ENCODE results near the gene DCDC1. TPM values are rescaled to one million over a fixed set of nuclear protein-coding genes. Genes with fewer than 3 reads are reported as not detected.

DCDC1 gene
- total and polyA plus RNA-seq, 4 experiments from 2014 or later: 0.14 to 0.29 (median 0.17) TPM; not detected in 1

DNA sequence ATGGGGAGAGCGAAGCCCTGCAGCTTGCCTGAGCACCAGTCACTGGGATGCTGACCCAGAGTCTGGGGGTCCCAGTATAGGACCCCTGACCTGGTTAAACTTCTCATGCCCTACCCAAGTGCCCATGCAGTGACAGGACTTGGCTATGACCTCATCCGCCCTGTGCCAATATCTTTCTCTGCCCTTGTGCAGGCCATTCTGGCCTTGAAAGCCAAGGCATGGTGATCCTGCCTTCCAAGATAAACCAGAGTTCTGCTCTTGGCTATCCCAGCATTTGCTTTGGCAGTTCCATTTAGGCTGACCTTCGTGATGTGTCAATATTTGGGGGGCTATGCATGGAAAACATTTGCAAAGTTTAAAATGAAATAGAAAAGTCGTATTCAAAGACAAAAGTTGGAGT, 542.6 kb downstream of the DCDC1 start:
- no peak overlapping the region for H3K27ac ChIP-seq (ENCODE audit: low read depth, low read length)
- no peak for DNase-seq
- Mint-ChIP-seq H3K9me3 (peaks cover 0 to 7% (median 3%) of the 10 kb centered on the region in 8 donors), H3K27ac (no peak overlapping the region), H3K27me3 (no peaks in the 10 kb centered on the region), H3K4me3 (no peak overlapping the region), H3K4me1 (no peaks in the 10 kb centered on the region), H3K36me3 (no peaks in the 10 kb centered on the region)
- H3K9me3 ChIP-seq (ENCODE audit: control insufficient read depth in 1 of 2, low read length in 2 of 2): no peaks in the 10 kb centered on the region
- no peak overlapping the region for H3K4me3 ChIP-seq (ENCODE audit: low read length in 2 of 2)
- POLR2A ChIA-PET (ENCODE audit: partially characterized antibody): no interaction called here
- H3K4me1 ChIP-seq (ENCODE audit: insufficient read depth, low read length): no peaks in the 10 kb centered on the region
- no peaks in the 10 kb centered on the region for H3K36me3 ChIP-seq (ENCODE audit: insufficient read depth, low read length)
- CTCF ChIA-PET (ENCODE audit: partially characterized antibody): no interaction called here
- no peaks in the 10 kb centered on the region for H3K27me3 ChIP-seq (ENCODE audit: insufficient read depth, low read length)
- intact Hi-C loops (cut with micrococcal nuclease): no loop called here

DNA sequence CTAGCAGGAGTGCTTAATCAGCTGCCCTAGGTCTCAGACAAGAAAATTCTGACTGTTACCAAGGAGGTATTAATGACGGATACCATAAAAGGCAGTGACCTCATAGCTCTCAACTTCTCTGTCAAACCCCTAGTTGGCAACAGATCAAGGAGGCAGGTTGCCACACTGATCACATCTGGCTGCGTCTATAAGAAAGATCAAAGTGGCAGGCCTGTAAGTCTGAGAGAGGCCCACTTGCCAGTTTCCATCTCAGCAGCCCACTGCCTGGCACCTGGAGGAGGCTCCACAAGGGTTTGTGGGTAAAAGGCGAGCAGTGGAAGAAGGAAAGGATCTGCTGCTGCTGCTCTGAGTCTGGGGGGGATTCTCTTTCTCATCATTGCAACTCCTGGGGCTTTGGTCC, 543.8 kb downstream of the DCDC1 start:
- Mint-ChIP-seq H3K27me3 (no peaks in the 10 kb centered on the region), H3K4me3 (no peak overlapping the region), H3K36me3 (no peaks in the 10 kb centered on the region), H3K27ac (no peak overlapping the region), H3K9me3 (peaks cover 0 to 7% (median under 1%) of the 10 kb centered on the region in 8 donors), H3K4me1 (no peaks in the 10 kb centered on the region)
- H3K4me1 ChIP-seq (ENCODE audit: insufficient read depth, low read length): no peaks in the 10 kb centered on the region
- intact Hi-C loops (cut with micrococcal nuclease): no loop called here
- no peaks in the 10 kb centered on the region for H3K36me3 ChIP-seq (ENCODE audit: insufficient read depth, low read length)
- ChIA-PET CTCF (ENCODE audit: partially characterized antibody) (no interaction called here), POLR2A (ENCODE audit: partially characterized antibody) (no interaction called here)
- H3K27ac ChIP-seq (ENCODE audit: low read depth, low read length): no peak overlapping the region
- no peaks in the 10 kb centered on the region for H3K27me3 ChIP-seq (ENCODE audit: insufficient read depth, low read length)
- DNase-seq: no peak
- no peak overlapping the region for H3K4me3 ChIP-seq (ENCODE audit: low read length in 2 of 2)
- no peaks in the 10 kb centered on the region for H3K9me3 ChIP-seq (ENCODE audit: control insufficient read depth in 1 of 2, low read length in 2 of 2)

DNA sequence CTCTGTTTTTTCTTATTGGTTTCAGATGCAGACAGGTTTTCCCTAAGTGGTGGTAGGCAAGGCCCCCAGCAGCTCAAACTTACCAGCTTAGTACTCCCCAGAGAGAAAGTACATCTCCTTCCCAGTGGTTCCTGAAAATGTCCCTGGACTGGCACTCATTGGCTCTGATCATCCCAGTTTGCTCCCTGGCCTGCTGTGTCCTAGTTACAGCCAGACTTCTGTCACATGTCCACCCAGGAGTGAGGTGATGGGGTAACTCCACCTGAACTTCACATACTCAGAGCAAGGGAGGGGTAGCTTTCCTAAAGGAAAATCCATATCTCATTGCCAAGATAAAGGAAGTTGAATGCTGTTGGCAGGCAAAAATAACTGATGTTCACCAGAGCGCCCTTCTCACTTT, 546.4 kb downstream of the DCDC1 start:
- Histone ChIP-seq H3K27ac (ENCODE audit: low read depth, low read length) (no peak overlapping the region), H3K4me3 (ENCODE audit: low read length in 2 of 2) (no peak overlapping the region), H3K4me1 (ENCODE audit: insufficient read depth, low read length) (no peaks in the 10 kb centered on the region), H3K27me3 (ENCODE audit: insufficient read depth, low read length) (no peaks in the 10 kb centered on the region), H3K36me3 (ENCODE audit: insufficient read depth, low read length) (no peaks in the 10 kb centered on the region), H3K9me3 (ENCODE audit: control insufficient read depth in 1 of 2, low read length in 2 of 2) (peaks cover 0 to 3% of the 10 kb centered on the region in 2 donors)
- ChIA-PET CTCF (ENCODE audit: partially characterized antibody) (no interaction called here), POLR2A (ENCODE audit: partially characterized antibody) (no interaction called here)
- Mint-ChIP-seq H3K36me3 (no peaks in the 10 kb centered on the region), H3K9me3 (peaks cover 0 to 5% (median under 1%) of the 10 kb centered on the region in 8 donors), H3K27ac (no peak overlapping the region), H3K4me3 (no peak overlapping the region), H3K4me1 (no peaks in the 10 kb centered on the region), H3K27me3 (no peaks in the 10 kb centered on the region)
- intact Hi-C loops (cut with micrococcal nuclease): no loop called here
- no peak for DNase-seq

DNA sequence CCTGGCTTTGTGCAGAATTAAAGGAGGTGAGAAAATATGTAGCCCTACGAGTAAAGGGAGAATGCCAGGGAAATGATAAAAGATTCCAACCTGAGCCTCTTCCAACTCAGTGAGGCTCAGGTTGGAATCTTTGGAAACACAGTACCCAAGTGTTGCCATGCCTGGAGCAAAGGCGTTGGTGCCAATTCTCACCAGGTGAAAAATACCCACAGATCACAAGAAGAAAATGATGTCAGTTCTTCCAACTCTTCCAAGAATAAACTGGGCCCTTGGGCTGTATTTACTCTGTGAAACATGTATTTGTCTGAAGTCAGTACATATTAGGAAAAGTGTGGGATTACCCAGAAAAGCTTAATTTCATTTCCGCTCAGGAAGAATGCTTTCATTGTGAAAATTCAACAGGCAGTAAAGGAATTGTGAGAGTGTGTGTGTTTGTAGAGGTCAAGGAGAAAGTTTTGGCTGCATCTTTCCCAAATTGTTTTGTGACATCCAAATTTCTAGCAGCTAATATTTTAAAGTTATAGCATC, 548.0 kb downstream of the DCDC1 start:
- DNase-seq: no peak
- Histone ChIP-seq H3K27me3 (ENCODE audit: insufficient read depth, low read length) (no peaks in the 10 kb centered on the region), H3K4me3 (ENCODE audit: low read length in 2 of 2) (no peak overlapping the region), H3K9me3 (ENCODE audit: control insufficient read depth in 1 of 2, low read length in 2 of 2) (peaks cover 0 to 3% of the 10 kb centered on the region in 2 donors), H3K27ac (ENCODE audit: low read depth, low read length) (no peak overlapping the region), H3K4me1 (ENCODE audit: insufficient read depth, low read length) (no peaks in the 10 kb centered on the region), H3K36me3 (ENCODE audit: insufficient read depth, low read length) (no peaks in the 10 kb centered on the region)
- CTCF ChIA-PET (ENCODE audit: partially characterized antibody): no interaction called here
- Mint-ChIP-seq H3K27ac (no peak overlapping the region), H3K4me3 (no peak overlapping the region), H3K4me1 (no peaks in the 10 kb centered on the region), H3K9me3 (peaks cover 0 to 6% (median under 1%) of the 10 kb centered on the region in 8 donors), H3K27me3 (no peaks in the 10 kb centered on the region), H3K36me3 (no peaks in the 10 kb centered on the region)
- POLR2A ChIA-PET (ENCODE audit: partially characterized antibody): no interaction called here
- intact Hi-C loops (cut with micrococcal nuclease): no loop called here

DNA sequence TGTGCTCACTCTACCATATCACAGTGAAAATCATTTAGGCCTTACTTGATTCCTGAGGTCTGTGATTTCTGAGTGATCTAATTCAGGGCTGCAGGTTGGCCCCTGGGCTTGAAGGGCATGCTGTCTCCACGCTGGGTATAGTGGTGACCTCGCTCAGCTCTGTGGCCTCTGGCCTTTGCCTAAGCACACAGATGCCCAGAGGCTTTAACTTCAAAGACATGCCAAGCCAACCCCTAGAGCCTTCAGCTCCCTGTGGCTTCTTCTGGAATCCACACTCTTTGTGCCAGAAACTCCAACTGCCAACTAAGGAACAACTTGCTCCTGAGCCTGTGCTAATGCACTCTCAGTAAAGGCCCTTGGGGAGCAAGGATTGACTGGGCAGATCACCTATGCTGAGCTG, 550.8 kb downstream of the DCDC1 start:
- DNase-seq: no peak
- POLR2A ChIA-PET (ENCODE audit: partially characterized antibody): no interaction called here
- Mint-ChIP-seq H3K9me3 (peaks cover 0 to 6% (median under 1%) of the 10 kb centered on the region in 8 donors), H3K4me1 (no peaks in the 10 kb centered on the region), H3K27me3 (no peaks in the 10 kb centered on the region), H3K36me3 (no peaks in the 10 kb centered on the region), H3K27ac (no peak overlapping the region), H3K4me3 (no peak overlapping the region)
- no peaks in the 10 kb centered on the region for H3K4me1 ChIP-seq (ENCODE audit: insufficient read depth, low read length)
- no peaks in the 10 kb centered on the region for H3K36me3 ChIP-seq (ENCODE audit: insufficient read depth, low read length)
- intact Hi-C loops (cut with micrococcal nuclease): no loop called here
- H3K27me3 ChIP-seq (ENCODE audit: insufficient read depth, low read length): no peaks in the 10 kb centered on the region
- H3K27ac ChIP-seq (ENCODE audit: low read depth, low read length): no peak overlapping the region
- no peak overlapping the region for H3K4me3 ChIP-seq (ENCODE audit: low read length in 2 of 2)
- H3K9me3 ChIP-seq (ENCODE audit: control insufficient read depth in 1 of 2, low read length in 2 of 2): peaks cover 0 to 3% of the 10 kb centered on the region in 2 donors
- CTCF ChIA-PET (ENCODE audit: partially characterized antibody): no interaction called here

DNA sequence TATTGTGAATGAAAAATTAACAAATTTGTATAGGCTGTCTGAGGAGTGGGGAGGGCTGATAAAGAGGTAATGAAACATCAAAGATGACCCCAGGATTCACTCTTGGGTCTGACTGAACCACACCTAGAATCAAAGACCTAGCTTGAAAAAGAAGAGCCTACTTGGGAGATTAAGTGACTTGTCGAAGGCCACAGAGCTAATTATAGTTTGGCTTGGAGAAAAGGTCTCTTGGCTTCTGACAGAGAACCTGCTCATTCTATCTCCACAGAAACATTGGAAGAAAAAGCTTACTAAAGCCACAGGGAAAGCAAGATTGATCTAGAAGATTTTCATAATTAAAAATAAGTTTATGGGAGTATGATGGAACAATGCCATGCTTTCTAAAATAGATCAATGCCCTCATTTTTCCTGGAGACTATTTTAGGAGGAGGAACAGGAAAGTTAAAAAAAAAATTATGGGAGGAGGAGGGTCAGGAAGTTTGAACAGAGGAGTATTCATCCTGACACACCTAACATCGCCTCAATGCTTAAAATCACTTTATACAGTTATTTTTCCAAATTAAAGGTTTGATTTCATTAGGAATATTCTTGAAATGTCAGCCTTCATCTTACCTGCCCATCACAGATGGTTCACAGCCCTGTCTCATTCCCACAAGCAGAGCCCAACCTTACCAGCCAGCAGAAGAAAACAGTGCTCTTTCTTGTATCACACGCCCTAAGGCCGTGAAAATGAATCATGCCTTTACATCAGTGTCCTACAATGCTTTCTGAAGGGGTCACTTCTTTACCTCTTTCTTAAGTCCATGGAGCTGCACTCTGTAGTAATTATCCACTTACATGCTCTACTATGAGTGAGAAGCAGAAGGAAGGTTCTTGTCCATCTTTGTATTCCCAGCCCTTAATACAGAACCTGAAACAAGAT, 552.3 kb downstream of the DCDC1 start:
- POLR2A ChIA-PET (ENCODE audit: partially characterized antibody): no interaction called here
- Mint-ChIP-seq H3K9me3 (peaks cover 0 to 6% (median under 1%) of the 10 kb centered on the region in 8 donors), H3K36me3 (no peaks in the 10 kb centered on the region), H3K27ac (no peak overlapping the region), H3K4me1 (no peaks in the 10 kb centered on the region), H3K27me3 (no peaks in the 10 kb centered on the region), H3K4me3 (no peak overlapping the region)
- no peak overlapping the region for H3K4me3 ChIP-seq (ENCODE audit: low read length in 2 of 2)
- DNase-seq: no peak
- H3K27ac ChIP-seq (ENCODE audit: low read depth, low read length): no peak overlapping the region
- no peaks in the 10 kb centered on the region for H3K36me3 ChIP-seq (ENCODE audit: insufficient read depth, low read length)
- CTCF ChIA-PET (ENCODE audit: partially characterized antibody): no interaction called here
- intact Hi-C loops (cut with micrococcal nuclease): no loop called here
- no peaks in the 10 kb centered on the region for H3K4me1 ChIP-seq (ENCODE audit: insufficient read depth, low read length)
- peaks cover 0 to 3% of the 10 kb centered on the region in 2 donors for H3K9me3 ChIP-seq (ENCODE audit: control insufficient read depth in 1 of 2, low read length in 2 of 2)
- H3K27me3 ChIP-seq (ENCODE audit: insufficient read depth, low read length): no peaks in the 10 kb centered on the region

DNA sequence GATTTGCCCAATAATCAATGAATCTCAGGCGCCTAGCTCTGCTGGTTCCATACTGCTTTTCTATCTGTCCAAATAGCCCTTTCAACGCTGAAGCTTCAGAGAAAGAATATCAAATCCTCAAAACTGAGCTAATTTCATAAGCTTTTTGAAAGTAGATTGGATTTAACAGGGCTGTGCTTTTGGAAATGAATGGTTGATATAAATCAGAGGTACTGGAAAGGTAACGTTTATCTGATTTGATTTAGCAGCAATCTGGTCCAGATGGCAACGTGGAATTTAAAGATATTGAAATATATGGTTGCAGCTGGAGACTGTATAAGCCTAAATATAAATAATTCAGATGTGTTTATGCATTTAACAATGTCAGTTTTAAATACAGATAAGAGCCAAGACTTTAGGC, 553.9 kb downstream of the DCDC1 start:
- Histone ChIP-seq H3K27ac (ENCODE audit: low read depth, low read length) (no peak overlapping the region), H3K9me3 (ENCODE audit: control insufficient read depth in 1 of 2, low read length in 2 of 2) (peaks cover 0 to 3% of the 10 kb centered on the region in 2 donors), H3K4me3 (ENCODE audit: low read length in 2 of 2) (no peak overlapping the region), H3K4me1 (ENCODE audit: insufficient read depth, low read length) (no peaks in the 10 kb centered on the region), H3K27me3 (ENCODE audit: insufficient read depth, low read length) (no peaks in the 10 kb centered on the region), H3K36me3 (ENCODE audit: insufficient read depth, low read length) (no peaks in the 10 kb centered on the region)
- no peak overlapping the region for H3K27ac Mint-ChIP-seq
- ChIA-PET POLR2A (ENCODE audit: partially characterized antibody) (no interaction called here), CTCF (ENCODE audit: partially characterized antibody) (no interaction called here)
- no peak overlapping the region for H3K4me3 Mint-ChIP-seq
- DNase-seq: no peak
- intact Hi-C loops (cut with micrococcal nuclease): no loop called here
- peaks cover 0 to 6% (median under 1%) of the 10 kb centered on the region in 8 donors for H3K9me3 Mint-ChIP-seq
- no peaks in the 10 kb centered on the region for H3K4me1 Mint-ChIP-seq
- H3K27me3 Mint-ChIP-seq: no peaks in the 10 kb centered on the region
- no peaks in the 10 kb centered on the region for H3K36me3 Mint-ChIP-seq
